ENCODE results near the gene ZNF420.
"Not testable (repeated sequence)": the region's sequence is repeated elsewhere in the genome, so short reads cannot be mapped to it uniquely, and the experiment has no call there.

ZNF420 gene

GRCh38 chr19:37074819-37075362 lies 3.3 kb upstream of the ZNF420 start:
- Histone ChIP-seq H3K79me2 (ENCODE audit: low read length) (peaks cover 12% of the 10 kb centered on the region), H3F3A (ENCODE audit: insufficient read depth, low read length) (no peaks in the 10 kb centered on the region), H4K20me1 (ENCODE audit: insufficient read depth, low read length) (no peaks in the 10 kb centered on the region), H3K36me3 (replicated peaks; ENCODE audit: insufficient read depth, low read length) (no peaks in the 10 kb centered on the region), H2AFZ (ENCODE audit: low read length) (no peak overlapping the region), H3K4me2 (ENCODE audit: low read depth, low read length) (no peak overlapping the region), H3K4me3 (ENCODE audit: low read length) (no peak overlapping the region), H3K9me2 (replicated peaks; ENCODE audit: insufficient read depth, low read length) (no peaks in the 10 kb centered on the region), H3K4me1 (ENCODE audit: low read length) (no peaks in the 10 kb centered on the region), H3K9me3 (replicated peaks; ENCODE audit: insufficient read depth, low read length) (no peaks in the 10 kb centered on the region), H3K27ac (ENCODE audit: low read length) (no peak overlapping the region), H3K9ac (ENCODE audit: low read length) (no peak overlapping the region), H3K27me3 (replicated peaks; ENCODE audit: insufficient read depth, low read length) (no peaks in the 10 kb centered on the region)
- no peak for TF ChIP-seq EZH2phosphoT487 (IDR thresholded peaks at IDR 0.05; ENCODE audit: low read length)
- no peak for TF ChIP-seq EZH2 (optimal IDR thresholded peaks at IDR 0.05; ENCODE audit: low read depth, low read length)
- no peak for TF ChIP-seq CTCF (IDR thresholded peaks at IDR 0.05; ENCODE audit: low read length)
- no peak for DNase-seq

- not testable (repeated sequence) for H3K9me3 ChIP-seq (replicated peaks; ENCODE audit: insufficient read depth, low read length); H3K4me2 ChIP-seq (ENCODE audit: low read depth, low read length); H3K9ac ChIP-seq (ENCODE audit: low read length); H3K36me3 ChIP-seq (replicated peaks; ENCODE audit: insufficient read depth, low read length); H3K9me2 ChIP-seq (replicated peaks; ENCODE audit: insufficient read depth, low read length); H3F3A ChIP-seq (ENCODE audit: insufficient read depth, low read length); H3K27me3 ChIP-seq (replicated peaks; ENCODE audit: insufficient read depth, low read length); H4K20me1 ChIP-seq (ENCODE audit: insufficient read depth, low read length); H3K4me3 ChIP-seq (ENCODE audit: low read length); H3K27ac ChIP-seq (ENCODE audit: low read length); H3K4me1 ChIP-seq (ENCODE audit: low read length); DNase-seq; H2AFZ ChIP-seq (ENCODE audit: low read length)
- H3K79me2 ChIP-seq (ENCODE audit: low read length), result peaks cover 17% of the 10 kb centered on the region
Measured at GRCh38 chr19:37076524-37076923, 1.7 kb upstream of the ZNF420 start.

DNA sequence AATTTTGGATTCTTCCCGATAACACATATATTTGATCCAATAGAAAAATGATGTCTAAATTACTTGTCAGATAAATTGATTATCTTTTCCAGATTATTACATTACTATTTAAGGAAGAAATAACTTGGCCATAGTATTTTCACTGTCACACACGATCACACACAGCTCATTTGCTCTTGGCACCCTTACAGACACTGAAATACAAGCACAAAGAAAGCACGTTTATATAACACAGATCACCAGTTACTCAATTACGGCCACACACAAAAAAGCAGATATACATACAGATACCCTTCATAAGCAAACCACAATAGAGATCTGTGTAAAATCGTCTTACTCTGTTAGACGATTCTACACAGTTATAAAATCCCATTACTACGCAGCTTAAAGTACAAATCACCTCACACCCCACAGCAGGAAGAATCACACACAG lies 716 bp upstream of the ZNF420 start:
- no peaks in the 10 kb centered on the region for H3F3A ChIP-seq (ENCODE audit: insufficient read depth, low read length)
- no peaks in the 10 kb centered on the region for H3K4me1 ChIP-seq (ENCODE audit: low read length)
- H2AFZ ChIP-seq (ENCODE audit: low read length), result peak overlapping the region; percentile 92
- no peak overlapping the region for H3K27ac ChIP-seq (ENCODE audit: low read length)
- no peak for TF ChIP-seq EZH2phosphoT487 (IDR thresholded peaks at IDR 0.05; ENCODE audit: low read length)
- TF ChIP-seq CTCF (IDR thresholded peaks at IDR 0.05; ENCODE audit: low read length), result no peak
- TF ChIP-seq EZH2 (optimal IDR thresholded peaks at IDR 0.05; ENCODE audit: low read depth, low read length), result no peak
- H3K9me3 ChIP-seq (replicated peaks; ENCODE audit: insufficient read depth, low read length), result no peaks in the 10 kb centered on the region
- DNase-seq, result no peak
- no peaks in the 10 kb centered on the region for H3K27me3 ChIP-seq (replicated peaks; ENCODE audit: insufficient read depth, low read length)
- no peaks in the 10 kb centered on the region for H3K9me2 ChIP-seq (replicated peaks; ENCODE audit: insufficient read depth, low read length)
- H3K36me3 ChIP-seq (replicated peaks; ENCODE audit: insufficient read depth, low read length), result peaks cover 4% of the 10 kb centered on the region; the same call in 1 of the 2 replicates
- H3K4me3 ChIP-seq (ENCODE audit: low read length), result peak overlapping the region; percentile 88
- peak overlapping the region; percentile 60; the same call in 1 of the 2 replicates for H3K4me2 ChIP-seq (ENCODE audit: low read depth, low read length)
- H3K9ac ChIP-seq (ENCODE audit: low read length), result peak overlapping the region; percentile 63; the same call in 1 of the 2 replicates
- H4K20me1 ChIP-seq (ENCODE audit: insufficient read depth, low read length), result no peaks in the 10 kb centered on the region
- peaks cover 17% of the 10 kb centered on the region for H3K79me2 ChIP-seq (ENCODE audit: low read length)

DNA sequence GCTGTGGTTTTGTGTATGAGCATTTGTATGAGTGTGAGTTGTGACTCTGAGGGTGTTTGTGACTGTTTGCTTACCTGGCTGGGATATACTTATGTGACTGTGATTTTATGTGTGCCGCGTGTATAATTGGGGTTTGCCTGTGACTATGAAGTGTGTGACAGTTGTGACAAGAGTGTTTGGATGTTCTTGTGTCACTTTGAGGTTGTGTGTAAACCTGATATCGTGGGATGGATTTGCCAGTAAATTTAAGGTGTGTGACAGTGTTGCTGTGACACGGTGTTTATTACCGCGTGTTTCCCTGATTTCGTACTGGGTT lies 442 bp downstream of the ZNF420 start:
- H3K36me3 ChIP-seq (replicated peaks; ENCODE audit: insufficient read depth, low read length), result peaks cover 5% of the 10 kb centered on the region; the same call in 1 of the 2 replicates
- H3K4me2 ChIP-seq (ENCODE audit: low read depth, low read length), result peak overlapping the region; percentile 60
- no peaks in the 10 kb centered on the region for H3K9me2 ChIP-seq (replicated peaks; ENCODE audit: insufficient read depth, low read length)
- peak overlapping the region; percentile 63 for H3K9ac ChIP-seq (ENCODE audit: low read length)
- H3K27ac ChIP-seq (ENCODE audit: low read length), result no peak overlapping the region
- H3K4me3 ChIP-seq (ENCODE audit: low read length), result peak overlapping the region; percentile 88
- H3K27me3 ChIP-seq (replicated peaks; ENCODE audit: insufficient read depth, low read length), result no peaks in the 10 kb centered on the region
- H3K4me1 ChIP-seq (ENCODE audit: low read length), result no peaks in the 10 kb centered on the region
- DNase-seq, result no peak
- H3K79me2 ChIP-seq (ENCODE audit: low read length), result peaks cover 17% of the 10 kb centered on the region
- TF ChIP-seq EZH2 (optimal IDR thresholded peaks at IDR 0.05; ENCODE audit: low read depth, low read length), result no peak
- no peak for TF ChIP-seq EZH2phosphoT487 (IDR thresholded peaks at IDR 0.05; ENCODE audit: low read length)
- TF ChIP-seq CTCF (IDR thresholded peaks at IDR 0.05; ENCODE audit: low read length), result no peak
- no peaks in the 10 kb centered on the region for H4K20me1 ChIP-seq (ENCODE audit: insufficient read depth, low read length)
- no peaks in the 10 kb centered on the region; the same call in 1 of the 2 replicates for H3K9me3 ChIP-seq (replicated peaks; ENCODE audit: insufficient read depth, low read length)
- H3F3A ChIP-seq (ENCODE audit: insufficient read depth, low read length), result no peaks in the 10 kb centered on the region
- H2AFZ ChIP-seq (ENCODE audit: low read length), result peak overlapping the region; percentile 92
